Progenitor cell of endocrine pancreas (in vitro differentiated cells): ENCODE measurements around the gene SLCO1B3. TPM values are rescaled to one million over a fixed set of nuclear protein-coding genes. Genes with fewer than 3 reads are reported as not detected.
A peak's percentile ranks its signal among the peaks of the same experiment; 100 is the strongest.

Experiments
- DNase-seq: peaks from one replicate; pipeline ENCODE4 v3.0.0; 2021; ENCODE audit warnings: low spot score; ENCODE audit not compliant: unreplicated experiment
- H3K27ac Mint-ChIP-seq: 2 replicates; pipeline ENCODE4 v1.8.0; 2021; ENCODE audit warnings: mild to moderate bottlenecking, moderate library complexity, mixed read lengths
- H3K27me3 Mint-ChIP-seq: 2 replicates; pipeline ENCODE4 v1.8.0; 2021; ENCODE audit warnings: mixed read lengths
- H3K36me3 Mint-ChIP-seq: 2 replicates; pipeline ENCODE4 v1.8.0; 2022; ENCODE audit warnings: mixed read lengths; ENCODE audit not compliant: insufficient read depth
- H3K4me1 Mint-ChIP-seq: 2 replicates; pipeline ENCODE4 v1.8.0; 2021; ENCODE audit warnings: low read depth, mixed read lengths
- H3K4me3 Mint-ChIP-seq: 2 replicates; pipeline ENCODE4 v1.8.0; 2021; ENCODE audit warnings: low read depth, mild to moderate bottlenecking, moderate library complexity, mixed read lengths
- H3K9me3 Mint-ChIP-seq: 2 replicates; pipeline ENCODE4 v1.8.0; 2021; ENCODE audit warnings: low read depth, mixed read lengths
- CTCF ChIP-seq: fragments of 200-600 bp; sonication (generic); IDR thresholded peaks from one replicate; pipeline ENCODE4 v1.5.0; 2021; ENCODE audit warnings: antibody characterized with exemption, mild to moderate bottlenecking; ENCODE audit not compliant: unreplicated experiment
- total RNA-seq: library from RNA; stranded (reverse); gene quantifications from 2 replicates; pipeline ENCODE4 v1.2.1, GENCODE V29; 2021

Gene SLCO1B3
- total RNA-seq, 1 donor from 2014 or later, result not detected

- H3K9me3 Mint-ChIP-seq, result peaks cover 12% of the 10 kb centered on the region
Observed at GRCh38 chr12:20917819-20918218, 107.3 kb downstream of the SLCO1B3 start.

GRCh38 chr12:20931894-20932293 is 121.4 kb downstream of the SLCO1B3 start:
- no peak for DNase-seq
- no peak overlapping the region for H3K4me3 Mint-ChIP-seq
- no peaks in the 10 kb centered on the region for H3K36me3 Mint-ChIP-seq
- no peaks in the 10 kb centered on the region for H3K27me3 Mint-ChIP-seq
- no peak for TF ChIP-seq CTCF
- H3K4me1 Mint-ChIP-seq, result no peaks in the 10 kb centered on the region
- no peak overlapping the region for H3K27ac Mint-ChIP-seq
- peaks cover 18% of the 10 kb centered on the region for H3K9me3 Mint-ChIP-seq

More at GRCh38 chr12:20917819-20918218, 107.3 kb downstream of the SLCO1B3 start:
- Mint-ChIP-seq H3K4me3 (no peak overlapping the region), H3K36me3 (no peaks in the 10 kb centered on the region), H3K4me1 (no peaks in the 10 kb centered on the region), H3K27ac (no peak overlapping the region), H3K27me3 (no peaks in the 10 kb centered on the region)
- no peak for TF ChIP-seq CTCF
- DNase-seq, result no peak

- no peak overlapping the region for H3K27ac Mint-ChIP-seq
- no peak overlapping the region for H3K4me3 Mint-ChIP-seq
- DNase-seq, result no peak
- H3K27me3 Mint-ChIP-seq, result peaks cover 16% of the 10 kb centered on the region
- H3K4me1 Mint-ChIP-seq, result peaks cover 6% of the 10 kb centered on the region
- TF ChIP-seq CTCF, result peak; percentile 76
- H3K36me3 Mint-ChIP-seq, result peaks cover 3% of the 10 kb centered on the region
- peaks cover 20% of the 10 kb centered on the region for H3K9me3 Mint-ChIP-seq
Observed at GRCh38 chr12:20946732-20947131, 136.2 kb downstream of the SLCO1B3 start.

GRCh38 chr12:20950248-20950647 is 139.7 kb downstream of the SLCO1B3 start:
- Mint-ChIP-seq H3K9me3 (peaks cover 16% of the 10 kb centered on the region), H3K4me3 (no peak overlapping the region), H3K36me3 (peaks cover 2% of the 10 kb centered on the region), H3K27ac (no peak overlapping the region), H3K4me1 (peaks cover 1% of the 10 kb centered on the region), H3K27me3 (peaks cover 29% of the 10 kb centered on the region)
- peak; percentile 83 for TF ChIP-seq CTCF
- no peak for DNase-seq

GRCh38 chr12:20963303-20963702 is 152.8 kb downstream of the SLCO1B3 start:
- H3K4me1 Mint-ChIP-seq, result peaks cover 16% of the 10 kb centered on the region
- H3K36me3 Mint-ChIP-seq, result peaks cover 9% of the 10 kb centered on the region
- H3K27me3 Mint-ChIP-seq, result peaks cover 13% of the 10 kb centered on the region
- H3K27ac Mint-ChIP-seq, result no peak overlapping the region
- TF ChIP-seq CTCF, result no peak
- no peak overlapping the region for H3K4me3 Mint-ChIP-seq
- DNase-seq, result no peak
- peaks cover 28% of the 10 kb centered on the region for H3K9me3 Mint-ChIP-seq
